GM18873 (cell line): ENCODE measurements around the gene OR10G7.
"Not testable (repeated sequence)": the region's sequence is repeated elsewhere in the genome, so short reads cannot be mapped to it uniquely, and the experiment has no call there.

ENCODE experiments used
- ATAC-seq: cut with Tn5 transposase; IDR thresholded peaks from one replicate; pipeline ENCODE4 v1.9.1; 2021; ENCODE audit warnings: mild to moderate bottlenecking, moderate library complexity, moderate number of reproducible peaks; ENCODE audit not compliant: unreplicated experiment, low FRiP score

The OR10G7 gene

GRCh38 chr11:124050748-124051147 lies 9.6 kb upstream of the OR10G7 start:
- no peak for ATAC-seq

GRCh38 chr11:124043420-124043819 lies 2.3 kb upstream of the OR10G7 start:
- ATAC-seq, result no peak

DNA sequence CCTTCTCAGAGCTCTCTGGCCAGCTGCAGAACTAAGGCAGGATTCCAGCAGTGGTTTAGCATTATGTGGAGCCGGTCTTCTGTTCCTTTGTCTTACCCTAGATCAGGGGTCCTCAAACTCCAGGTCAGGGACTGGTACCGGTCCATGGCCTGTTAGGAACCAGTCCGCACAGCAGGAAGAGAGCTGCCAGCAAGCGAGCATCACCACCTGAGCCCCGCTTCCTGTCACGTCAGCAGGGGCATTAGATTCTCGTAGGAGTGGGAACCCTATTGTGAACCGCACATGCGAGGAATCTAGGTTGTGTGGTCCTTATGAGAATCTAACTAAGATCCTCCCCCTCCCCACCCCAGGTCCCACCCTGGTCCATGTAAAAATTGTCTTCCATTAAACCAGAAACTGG lies 1.6 kb downstream of the OR10G7 start:
- ATAC-seq, result no peak

DNA sequence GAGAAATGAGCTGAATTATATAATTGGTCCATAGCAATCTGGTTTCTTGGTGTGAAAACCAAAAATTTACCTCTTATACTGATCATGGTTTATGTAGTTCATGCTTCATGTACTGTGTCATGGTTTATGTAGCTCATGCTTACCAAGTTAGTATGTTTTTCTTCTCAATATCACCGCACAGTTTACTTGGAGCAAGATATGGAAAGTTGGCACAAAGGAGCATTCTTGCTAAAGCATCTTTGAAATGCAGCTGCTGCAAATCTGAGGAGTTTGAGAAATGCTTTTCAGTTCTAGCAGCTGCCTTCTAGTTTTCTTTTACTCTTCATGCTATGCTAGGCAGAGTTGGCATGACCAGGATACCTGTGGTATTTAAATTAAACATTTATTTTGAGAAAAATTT lies 4.5 kb downstream of the OR10G7 start:
- ATAC-seq, result no peak

GRCh38 chr11:124026498-124026897 lies 14.6 kb downstream of the OR10G7 start, which contains the start of gene OR10G8:
Gene OR10G8 (plus strand): TSS chr11:124026798. CDS start chr11:124029623, 2,825 bp downstream.
- ATAC-seq, result no peak

DNA sequence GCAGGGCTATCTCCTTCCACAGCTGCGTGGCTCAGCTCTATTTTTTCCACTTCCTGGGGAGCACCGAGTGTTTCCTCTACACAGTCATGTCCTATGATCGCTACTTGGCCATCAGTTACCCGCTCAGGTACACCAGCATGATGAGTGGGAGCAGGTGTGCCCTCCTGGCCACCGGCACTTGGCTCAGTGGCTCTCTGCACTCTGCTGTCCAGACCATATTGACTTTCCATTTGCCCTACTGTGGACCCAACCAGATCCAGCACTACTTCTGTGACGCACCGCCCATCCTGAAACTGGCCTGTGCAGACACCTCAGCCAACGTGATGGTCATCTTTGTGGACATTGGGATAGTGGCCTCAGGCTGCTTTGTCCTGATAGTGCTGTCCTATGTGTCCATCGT lies 25.3 kb downstream of the OR10G7 start:
- ATAC-seq, result not testable (repeated sequence)

- no peak for ATAC-seq
Measured at GRCh38 chr11:124012697-124013096, 28.4 kb downstream of the OR10G7 start, which contains the start of gene OR10G4. Gene OR10G4 (plus strand): TSS chr11:124012997. CDS start chr11:124015575, 2,578 bp downstream.

DNA sequence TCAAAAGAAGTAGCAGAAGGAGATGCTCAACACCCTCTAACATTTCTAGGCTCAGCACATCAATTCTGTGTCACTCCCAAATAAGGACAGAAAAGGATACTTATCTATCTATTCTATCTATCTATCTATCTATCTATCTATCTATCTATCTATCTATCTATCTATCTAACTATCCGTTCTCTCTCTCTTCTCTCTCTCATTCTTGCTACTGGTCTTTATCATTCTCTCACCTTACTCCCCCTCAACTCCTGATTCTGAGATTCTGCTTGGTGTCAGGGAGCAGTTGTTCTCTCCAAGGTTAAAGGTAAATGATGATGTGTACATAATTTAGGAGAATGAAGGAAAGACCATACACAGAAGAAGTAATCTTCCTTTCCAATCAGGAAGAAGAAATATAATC lies 46.0 kb downstream of the OR10G7 start, which contains the start of gene OR10G6:
OR10G6 (minus strand) TSS at position 43 of the 400 bp plus-strand sequence; CDS start at position 43, 0 bp downstream.
- ATAC-seq, result no peak
